Left kidney (tissue), 2 donors: ENCODE results near the gene MAN1A1. TPM values are rescaled to one million over a fixed set of nuclear protein-coding genes. Genes with fewer than 3 reads are reported as not detected.

ENCODE experiments used
- DNase-seq: peaks from one replicate; pipeline ENCODE4 v3.0.0-alpha.2; 2013
- polyA plus RNA-seq: library from polyadenylated mRNA; unstranded; fragments of 120-200 nt; gene quantifications from one replicate; pipeline ENCODE4 v1.2.1, GENCODE V29; 2013; ENCODE audit not compliant: insufficient read length

The MAN1A1 gene
- polyA plus RNA-seq, 1 donor, result 89.9 TPM

DNA sequence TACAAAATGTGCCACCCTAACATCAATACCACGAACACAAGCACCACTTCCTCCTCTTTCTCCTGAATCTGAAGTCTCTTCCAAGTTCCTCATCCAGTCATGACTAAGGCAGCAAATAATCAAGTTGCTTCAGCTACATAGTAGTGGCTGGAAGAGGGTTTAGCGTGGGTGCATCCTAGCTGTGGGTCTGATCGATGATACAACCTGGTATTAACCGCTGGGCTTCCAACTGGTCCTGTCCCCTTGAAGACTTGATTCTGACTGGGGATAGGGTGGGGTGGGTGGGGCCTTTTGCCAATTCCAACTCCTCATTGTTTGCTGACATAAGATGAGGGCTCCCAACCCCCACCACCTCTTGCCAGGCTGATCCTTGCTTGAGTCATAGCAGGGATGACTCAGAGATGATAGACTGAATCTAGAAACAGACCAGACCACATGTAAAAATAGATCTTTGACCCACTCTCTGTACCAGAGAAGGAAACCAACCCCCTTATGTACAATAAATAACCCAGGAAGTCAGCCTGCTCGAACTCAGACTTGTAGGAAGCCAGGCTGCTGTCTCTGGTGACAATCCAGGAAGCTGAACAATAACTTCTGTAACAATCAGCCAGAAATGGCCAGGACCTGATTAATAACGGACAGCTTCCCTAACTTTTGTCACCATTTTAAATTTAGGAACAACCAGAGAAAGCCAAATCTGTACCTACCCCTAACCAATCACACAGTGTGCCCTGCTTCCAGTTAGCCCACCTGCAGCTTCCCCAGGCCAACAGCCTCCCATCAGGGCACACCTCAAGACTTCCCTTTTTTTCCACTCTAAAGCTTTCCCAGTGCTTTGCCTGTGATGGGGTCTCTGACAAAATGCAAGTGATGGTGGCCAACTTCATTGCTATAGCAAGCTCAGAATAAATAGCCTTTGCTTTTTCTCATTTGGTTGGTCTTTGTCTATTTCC, 202.2 kb downstream of the MAN1A1 start:
- DNase-seq, result no peak

DNA sequence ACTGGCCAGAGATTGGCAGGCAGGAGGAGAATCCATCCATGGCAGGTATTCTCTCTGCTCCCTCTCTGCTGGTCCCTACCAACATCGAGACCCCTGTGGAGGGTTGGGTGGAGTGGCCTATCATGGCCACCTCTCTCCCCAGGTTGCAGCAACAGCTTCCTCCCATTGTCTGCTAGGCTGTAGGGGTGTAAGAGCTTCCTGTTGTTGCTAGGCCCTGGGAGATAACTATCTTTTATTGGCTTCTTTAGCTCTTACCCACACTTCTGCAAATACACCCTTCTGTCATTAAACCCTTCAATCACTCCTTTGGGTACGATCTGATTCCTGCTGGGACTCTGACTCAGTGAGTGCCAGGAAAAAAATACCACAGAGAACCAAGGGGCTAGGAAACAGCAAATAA, 204.4 kb downstream of the MAN1A1 start:
- no peak for DNase-seq

DNA sequence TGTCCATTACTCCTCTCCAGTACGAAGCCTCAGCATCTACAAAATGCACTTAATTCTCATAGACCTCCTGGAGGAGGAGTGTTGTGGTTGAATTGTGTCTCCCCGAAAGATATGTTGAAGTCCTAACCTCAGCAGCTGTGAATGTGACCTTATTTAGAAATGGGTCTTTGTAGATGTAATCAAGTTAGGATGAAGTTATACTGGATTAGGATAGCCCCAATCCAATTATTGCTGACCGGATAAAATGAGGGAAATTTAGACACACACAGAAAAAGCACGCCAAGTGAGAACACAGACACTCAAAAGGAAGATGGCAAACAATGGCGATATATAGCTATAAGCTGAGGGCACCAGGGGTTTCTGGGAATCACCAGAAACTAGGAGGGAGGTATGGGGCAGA, 206.9 kb downstream of the MAN1A1 start:
- DNase-seq, result no peak

DNA sequence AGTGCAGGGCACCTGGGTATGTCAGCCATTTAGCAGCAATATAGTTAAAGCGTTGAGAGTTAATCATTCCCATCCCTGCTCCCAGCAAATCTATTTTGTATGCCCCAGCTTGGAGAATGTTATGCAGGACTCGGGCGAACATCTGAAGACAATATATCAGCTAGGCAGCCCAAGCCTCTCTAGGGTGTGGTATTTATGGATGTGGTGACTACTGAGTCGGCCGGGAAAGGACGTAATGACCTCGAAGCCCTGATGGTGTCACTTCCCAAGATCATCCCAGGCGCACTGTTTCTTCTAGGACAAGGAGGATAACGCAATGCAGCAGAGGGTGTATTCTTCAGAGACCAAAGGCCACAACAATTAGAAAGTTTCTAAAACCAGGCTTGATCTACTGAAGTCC, 207.5 kb downstream of the MAN1A1 start:
- DNase-seq, result no peak

DNA sequence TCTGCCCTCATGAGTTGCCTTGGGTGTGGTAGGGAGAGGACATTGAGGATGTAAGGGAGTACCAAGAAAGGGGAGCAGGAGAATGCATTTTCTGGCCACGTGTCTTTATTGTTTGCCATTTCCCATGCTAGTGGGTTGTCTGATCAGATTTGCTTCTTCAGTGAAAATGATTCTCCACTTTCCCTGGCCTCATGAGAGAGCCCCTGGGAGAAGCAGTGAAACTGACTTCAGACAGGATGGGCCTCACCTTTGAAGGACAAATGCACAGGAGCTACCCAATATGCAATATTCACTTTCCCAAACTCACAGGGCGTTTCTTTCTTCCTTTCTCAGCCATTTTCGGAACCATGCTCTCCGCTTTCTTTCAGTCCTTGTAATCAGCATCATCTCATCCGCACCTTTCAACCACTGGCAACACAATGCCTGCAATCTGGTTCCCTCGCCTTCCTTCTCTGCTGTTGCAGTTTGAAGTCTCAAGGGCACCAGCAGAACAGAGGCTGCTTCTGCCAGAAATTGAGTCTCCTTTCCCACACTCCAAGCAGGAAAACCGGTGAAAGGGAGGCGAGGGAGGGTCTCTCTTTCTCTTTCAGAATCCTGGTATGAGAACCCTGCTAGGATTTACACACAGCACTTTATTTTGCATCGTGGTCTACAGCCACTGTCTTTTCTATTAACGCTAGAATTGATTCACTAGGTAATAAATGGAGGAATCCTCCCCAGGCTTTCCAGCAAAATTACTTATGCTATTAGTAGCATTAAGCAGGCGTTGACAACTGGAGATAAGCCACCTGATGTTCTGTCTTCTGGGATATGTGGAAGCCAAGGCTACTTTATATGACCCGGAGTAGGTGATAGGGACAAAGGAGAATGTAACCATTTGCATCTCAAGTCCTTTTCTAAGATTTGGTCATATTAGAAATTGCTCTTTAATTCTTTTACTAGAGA, 209.1 kb downstream of the MAN1A1 start:
- no peak for DNase-seq

DNA sequence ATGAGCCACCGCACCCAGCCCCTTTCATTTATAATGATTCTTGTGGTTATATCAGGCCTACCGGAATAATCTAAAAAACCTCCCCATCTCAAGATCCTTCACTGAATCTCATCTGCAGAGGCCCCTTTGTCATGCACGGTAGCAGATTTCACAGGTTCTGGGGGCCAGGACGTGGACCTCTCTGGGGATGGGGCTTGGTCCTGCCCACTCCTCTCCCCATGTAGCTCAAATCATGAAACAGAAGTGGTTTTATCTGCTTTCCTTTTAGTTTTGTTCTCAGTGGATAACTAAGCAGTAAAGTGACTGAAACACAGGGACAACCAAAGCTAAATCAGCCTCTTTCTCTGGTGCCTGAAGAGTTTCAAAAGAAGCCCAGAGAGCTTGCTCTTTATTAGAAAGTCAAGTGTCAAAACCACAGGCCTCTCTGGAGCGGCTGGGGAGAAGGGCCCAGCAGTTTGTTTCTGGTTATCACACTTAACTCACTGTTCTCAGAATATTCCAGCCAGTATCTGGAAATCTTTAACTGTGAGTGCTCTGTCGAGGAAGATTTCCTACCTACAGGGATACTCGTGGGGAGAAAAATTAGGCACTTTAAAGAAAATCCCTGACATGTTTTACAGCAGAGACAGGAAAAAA, 210.5 kb downstream of the MAN1A1 start:
- DNase-seq, result no peak

DNA sequence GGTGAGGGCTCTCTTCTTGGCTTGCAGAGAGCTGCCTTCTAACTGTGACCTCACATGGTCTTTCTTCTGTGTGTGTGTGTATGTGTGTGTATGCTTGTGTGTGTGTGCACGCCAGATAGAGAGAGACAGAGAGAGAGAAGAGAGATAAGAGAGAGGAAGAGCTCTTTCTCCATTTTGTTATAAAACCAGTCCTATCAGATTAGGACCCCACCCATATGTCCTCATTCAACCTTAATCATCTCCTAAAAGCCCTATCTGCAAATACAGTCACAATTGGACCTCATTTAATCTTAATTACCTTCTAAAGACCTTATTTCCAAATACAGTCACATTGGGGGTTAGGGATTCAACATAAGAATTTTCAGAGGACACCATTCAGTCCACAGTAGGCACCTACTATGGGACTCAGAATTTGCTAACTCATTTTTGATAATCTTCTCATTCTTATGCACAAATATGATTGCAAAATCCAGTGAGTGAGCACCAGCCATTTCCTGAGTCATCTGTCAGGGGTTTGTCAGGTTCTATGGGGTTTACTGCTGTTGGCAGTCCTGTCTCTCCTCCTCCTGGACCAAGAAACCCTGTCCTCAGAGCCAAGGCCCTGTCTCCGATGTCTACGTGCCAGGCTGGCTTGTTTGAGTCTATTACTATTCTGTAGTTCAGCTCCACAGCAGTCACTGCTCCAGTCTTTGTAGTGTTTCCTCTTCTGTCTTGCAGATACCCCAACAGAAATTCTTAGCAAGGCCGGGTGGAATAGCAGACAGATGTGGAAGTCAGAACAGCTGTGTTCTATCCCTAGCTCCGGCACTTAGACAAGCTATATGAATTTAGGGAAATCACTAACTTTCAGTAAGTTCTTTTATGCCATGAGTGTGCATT, 212.1 kb downstream of the MAN1A1 start:
- DNase-seq, result no peak

DNA sequence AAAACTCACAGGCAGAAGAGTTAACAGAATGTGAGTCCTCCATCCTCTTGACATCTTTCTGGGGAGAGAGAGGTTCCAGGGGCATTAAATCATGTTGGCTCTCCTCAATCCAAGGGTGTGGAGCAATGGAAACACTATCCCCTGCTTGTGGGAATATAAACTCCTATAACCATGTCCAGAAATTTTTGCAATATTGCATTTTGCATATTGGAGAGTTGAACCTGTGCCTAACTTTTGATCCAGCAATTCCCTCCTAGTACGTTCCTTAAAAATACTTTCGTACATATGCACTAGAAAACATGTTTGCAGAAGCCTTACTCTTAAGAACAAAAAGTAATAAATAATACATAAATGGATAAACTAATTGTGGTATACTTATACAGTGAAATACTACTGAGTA, 214.8 kb downstream of the MAN1A1 start:
- no peak for DNase-seq

DNA sequence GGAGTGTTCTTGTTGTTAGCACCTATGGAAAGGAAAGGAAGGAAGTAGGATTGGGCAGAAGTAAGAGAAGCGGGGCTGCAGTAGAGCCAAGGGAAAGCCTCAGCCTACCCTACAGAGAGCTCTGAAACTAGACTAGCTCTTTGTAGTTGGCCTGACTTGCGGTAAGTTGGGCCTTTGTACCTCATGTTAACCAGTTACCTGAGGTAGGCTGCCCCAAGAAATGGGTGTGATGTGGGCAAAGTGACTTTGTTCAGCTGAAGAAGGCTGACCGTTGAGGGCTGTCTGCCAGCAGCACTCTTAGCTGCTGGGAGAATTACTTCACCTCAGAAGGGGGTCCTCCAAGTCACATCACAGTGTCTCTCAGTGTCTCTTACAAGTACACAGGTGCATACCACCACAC, 216.2 kb downstream of the MAN1A1 start:
- no peak for DNase-seq

DNA sequence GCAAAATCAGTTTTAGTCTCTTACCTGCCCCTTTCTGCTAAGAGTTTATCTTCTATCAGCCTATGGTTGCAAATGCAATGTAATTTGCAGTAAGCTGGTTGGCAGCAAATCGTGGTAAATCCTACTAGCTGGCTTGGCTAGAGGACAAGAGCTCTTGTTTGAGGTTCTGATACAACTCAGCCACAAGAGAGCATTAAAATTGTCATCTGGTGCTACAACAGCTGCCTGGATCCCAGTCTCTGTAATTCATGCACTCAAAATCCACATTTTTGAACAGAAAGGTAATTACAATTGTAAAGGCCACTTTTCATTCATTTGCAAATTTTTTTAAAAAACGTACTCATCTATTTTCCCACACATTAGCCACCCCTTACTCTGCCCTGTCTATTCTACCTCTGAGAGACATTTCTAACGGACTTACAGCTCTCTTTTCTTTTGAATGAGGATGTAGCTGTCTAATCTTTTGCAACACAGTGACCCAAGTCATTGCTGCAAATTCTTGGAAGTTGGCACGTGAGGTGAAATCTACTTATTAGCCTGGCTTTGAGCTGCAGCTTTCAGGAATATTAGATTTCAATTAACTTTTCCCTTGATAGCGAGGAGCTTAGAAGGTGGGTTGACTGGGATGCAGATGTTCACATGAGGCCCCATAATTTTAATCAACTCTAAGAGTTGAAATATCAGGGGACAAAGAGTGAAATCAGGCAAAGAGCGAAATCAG, 217.1 kb downstream of the MAN1A1 start:
- no peak for DNase-seq

DNA sequence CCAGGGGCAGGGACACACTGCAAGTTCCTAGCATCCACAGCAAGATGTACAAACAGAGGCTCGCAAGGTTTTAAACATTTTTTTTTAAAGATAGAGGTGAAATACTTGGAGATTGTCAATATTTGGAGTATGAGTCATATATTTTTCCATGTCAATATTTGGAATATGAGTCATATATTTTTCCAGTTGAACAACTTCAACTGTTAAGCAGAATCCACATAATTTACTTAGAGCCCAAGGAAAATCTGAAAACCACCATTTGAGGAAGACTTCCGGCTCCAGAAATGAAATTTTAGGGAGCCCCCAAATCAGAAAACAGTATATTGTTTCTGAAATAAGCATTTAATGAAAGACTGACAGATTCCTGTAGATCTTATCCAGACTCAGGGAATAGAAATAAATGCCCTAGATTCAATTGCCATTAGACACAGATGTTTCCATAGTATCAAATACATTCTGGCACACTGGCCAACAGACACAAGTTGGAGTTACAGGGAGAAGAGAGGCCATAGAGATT, 219.5 kb downstream of the MAN1A1 start:
- DNase-seq, result no peak

DNA sequence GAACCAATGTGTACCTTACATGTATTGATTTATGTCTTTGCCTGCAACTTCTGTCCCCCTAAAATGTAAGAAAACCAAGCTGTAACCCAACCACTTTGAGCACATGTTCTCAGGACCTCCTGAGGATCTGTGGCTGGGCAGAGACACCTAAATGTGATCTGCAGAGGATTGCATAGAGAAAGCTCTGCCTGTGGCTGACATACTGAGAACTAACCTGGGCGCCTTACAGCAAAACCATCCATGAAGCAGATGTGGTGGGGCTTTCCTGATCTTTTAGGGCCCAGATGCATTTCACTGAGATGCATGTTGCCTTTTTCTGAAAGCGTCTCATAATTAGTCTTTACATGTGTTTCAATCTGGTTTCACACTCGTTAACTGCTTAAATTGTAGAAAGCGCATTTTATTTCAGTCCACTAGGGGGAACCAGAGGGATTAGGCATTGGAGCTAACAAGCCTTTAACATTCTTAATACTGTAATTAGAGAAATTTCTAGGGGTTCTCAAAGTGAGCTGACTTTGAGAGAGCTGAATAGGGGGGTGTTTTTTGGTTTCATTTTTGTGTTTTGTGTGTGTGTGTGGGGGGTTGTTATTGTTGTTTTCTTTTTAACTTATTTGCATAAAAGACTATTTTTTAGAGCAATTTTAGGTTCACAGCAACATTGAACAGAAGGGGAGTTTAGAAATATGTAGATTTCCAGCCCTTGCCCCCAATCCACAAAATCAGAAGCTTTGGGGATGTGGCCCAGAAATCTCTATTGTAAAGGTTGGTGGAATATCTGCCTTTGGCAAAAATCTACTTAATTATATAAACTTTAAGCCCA, 220.2 kb downstream of the MAN1A1 start:
- DNase-seq, result peak; percentile 68

DNA sequence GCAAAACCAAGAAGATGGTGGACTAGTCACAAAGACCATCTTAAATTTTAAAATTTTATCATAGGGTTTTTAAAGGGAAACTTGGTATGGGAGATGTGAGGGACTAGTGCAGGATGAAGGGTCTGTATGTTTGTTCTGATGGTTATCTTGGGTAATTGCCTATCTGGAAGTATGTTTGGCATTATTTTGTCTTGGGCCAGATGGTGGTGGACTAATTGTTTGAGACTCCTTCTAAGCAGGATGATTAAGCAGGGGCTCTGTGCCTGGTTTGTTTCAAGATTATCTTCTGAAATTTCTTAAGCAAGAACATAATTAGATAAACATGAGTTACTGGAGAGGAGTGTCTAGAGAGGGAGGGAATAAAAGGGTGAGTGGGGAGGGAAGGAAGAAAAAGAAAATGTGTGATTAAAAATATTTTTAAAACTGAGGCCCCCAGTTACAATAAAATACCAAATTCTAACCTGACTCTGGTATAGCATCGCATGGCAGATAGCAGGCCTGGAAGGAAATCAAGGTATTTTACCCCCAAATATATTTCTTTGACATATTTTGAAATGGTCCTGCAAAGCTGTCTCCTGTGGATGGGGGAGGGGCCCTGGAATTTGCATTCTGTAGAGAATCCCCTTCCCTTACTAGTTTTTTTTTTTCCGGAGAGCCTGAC, 221.2 kb downstream of the MAN1A1 start:
- DNase-seq, result no peak

DNA sequence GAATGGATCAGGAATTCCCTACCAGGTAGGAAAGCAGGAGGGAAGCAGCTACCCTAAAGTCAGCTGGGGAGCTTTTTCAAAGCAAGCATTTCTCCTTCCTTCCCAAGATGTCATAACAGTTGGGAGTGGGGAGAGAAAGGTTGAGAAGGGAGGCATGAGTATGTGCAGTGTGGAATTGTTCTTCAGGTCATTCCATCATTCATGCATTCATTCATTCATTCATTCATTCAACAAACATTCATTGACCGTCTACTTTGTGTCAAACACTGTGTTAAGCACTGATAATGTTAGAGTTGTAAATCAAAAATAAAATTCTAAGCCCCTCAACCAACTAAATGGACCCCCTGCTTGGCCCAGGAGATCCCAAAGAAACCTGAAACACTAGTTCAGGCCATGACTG, 221.9 kb downstream of the MAN1A1 start:
- no peak for DNase-seq
